OCI-M2 (cell line): ENCODE data around the gene FGD3.

Experiments used
- DNase-seq: peaks from one replicate; lab custom pipeline; 2025; ENCODE audit not compliant: unreplicated experiment; lab: John Stamatoyannopoulos, UW

Gene FGD3

DNA sequence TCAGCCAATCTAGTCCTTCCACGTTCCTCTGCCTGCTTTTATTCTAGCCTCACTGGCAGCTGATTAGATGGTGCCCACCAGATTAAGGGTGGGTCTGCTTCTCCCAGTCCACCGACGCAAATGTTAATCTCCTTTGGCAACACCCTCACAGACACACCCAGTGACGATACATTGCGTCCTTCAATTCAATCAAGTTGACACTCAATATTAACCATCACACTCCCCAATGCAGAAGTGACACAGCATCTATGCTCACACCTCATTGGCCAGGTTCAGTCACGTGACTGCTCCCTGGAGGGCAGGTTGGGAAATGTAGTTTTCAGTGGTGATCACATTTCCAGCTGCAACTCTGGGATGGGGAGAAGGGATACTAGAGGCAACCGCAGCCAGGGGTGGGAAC, 124.1 kb downstream of the FGD3 start:
- DNase-seq = no peak

DNA sequence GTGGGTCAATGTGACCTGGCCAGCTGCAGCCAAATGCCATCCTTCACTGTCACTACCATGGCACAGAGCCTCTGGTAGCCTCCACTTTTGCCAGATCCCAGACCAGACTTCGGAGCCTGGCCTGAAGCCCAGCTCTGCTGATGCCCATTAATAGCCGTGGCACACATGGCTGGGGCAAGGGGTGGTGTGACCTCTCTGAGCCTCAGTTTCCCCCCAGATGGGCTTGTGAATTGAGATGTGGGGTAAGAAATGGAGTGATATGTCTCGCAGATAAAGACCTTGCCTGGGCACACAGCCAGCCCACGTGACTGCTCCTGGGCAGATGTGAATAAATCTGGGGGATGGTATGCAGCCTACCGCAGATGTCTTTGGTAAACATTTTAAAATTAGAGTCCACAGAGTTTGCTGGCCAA, 125.1 kb downstream of the FGD3 start:
- no peak for DNase-seq

DNA sequence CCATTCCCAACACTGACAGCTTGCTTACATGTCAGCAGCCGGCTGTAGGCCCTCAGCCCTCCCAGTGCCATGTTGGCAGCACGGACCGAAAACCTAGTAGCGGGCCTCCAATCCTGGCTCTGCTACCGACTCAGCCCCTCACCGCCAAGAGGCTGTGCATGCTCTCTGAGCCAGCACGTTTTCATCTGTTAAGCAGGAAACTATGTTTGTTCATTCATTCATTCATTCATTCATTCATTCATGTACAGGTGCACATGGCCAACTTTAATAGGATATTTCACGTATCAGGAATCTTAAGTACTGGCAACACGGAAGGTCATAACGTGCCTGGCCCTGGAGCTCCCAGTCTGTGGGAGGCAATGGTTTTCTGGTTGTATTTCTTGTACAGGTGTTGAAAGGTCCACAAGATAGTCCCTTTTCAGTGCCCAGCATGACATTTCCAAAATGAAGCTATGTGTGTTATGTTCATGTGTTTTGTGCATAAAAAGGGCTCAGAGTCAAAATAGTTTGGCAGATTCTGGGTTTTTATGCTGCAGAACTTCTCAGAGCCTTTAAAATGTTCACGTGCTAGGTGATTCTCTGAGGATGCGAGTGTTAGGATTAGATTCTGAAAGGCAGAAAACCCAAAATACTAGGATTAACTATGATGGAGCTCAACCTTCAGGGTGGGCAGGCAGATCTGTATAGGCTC, 128.9 kb downstream of the FGD3 start:
- no peak for DNase-seq

DNA sequence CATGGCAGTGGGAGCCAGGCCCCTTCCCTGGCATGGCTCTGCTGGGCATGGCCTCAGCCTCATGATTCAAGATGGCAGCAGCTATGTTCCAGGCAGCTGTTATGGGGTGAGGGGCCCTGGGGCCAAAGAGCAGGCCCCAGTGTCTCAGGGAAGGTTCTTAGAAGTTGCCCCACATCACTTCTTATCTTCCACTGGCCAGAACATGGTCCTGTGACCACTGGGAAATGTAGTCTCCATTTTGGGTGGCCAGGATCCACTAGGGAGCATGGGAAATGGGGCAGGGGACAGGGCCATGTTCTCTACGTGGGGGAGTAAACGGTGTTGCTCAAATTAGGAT, 129.4 kb downstream of the FGD3 start:
- no peak for DNase-seq

DNA sequence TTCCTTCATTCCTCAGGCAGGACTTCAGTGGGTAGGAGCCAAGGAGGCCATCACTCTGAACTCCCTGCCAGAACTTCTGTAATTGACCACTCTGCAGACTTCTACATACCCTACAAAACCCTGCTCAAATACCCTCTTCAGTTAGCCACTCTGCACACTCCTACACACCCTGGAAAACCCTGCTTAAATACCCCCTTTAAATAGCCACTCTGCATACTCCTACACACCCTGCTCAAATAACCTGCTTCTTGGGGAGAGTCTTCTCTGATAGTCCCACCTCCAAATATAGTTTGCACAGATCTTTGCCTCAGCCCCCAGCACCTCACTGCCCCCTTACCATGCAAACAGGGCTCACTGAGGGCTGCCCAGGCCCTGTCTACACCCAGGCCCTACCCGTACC, 130.0 kb downstream of the FGD3 start:
- no peak for DNase-seq

DNA sequence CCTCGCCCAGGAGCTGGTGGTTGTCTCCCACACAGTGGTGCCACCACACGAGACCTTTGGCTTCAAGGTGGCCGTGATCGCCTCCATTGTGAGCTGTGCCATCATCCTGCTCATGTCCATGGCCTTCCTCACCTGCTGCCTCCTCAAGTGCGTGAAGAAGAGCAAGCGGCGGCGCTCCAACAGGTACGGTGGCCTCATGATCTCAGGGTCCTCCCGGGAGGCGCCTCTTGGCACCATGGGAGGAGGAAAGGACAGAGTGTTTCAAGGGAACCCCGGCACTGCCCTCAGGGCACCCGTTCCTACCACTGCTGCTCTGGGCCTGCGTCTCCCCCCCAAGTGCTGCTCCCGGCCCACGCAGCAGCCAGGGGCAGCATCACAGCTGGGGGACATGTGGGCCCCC, 130.5 kb downstream of the FGD3 start:
- DNase-seq = no peak

DNA sequence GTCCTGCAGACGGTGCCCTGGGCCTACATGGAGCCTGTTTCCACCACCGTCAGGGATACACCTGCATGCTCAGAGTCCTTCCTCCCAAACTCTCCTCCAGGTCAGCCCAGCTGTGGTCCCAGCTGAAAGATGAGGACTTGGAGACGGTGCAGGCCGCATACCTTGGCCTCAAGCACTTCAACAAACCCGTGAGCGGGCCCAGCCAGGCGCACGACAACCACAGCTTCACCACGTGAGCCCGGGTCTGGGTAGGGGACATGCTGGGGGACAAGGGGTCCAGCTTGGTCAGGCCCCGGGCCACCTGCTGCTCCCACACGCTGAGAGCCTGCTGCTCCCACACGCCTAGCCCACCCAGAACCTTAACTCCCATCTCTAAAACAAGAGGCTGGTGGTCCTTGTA, 132.0 kb downstream of the FGD3 start:
- DNase-seq = no peak

DNA sequence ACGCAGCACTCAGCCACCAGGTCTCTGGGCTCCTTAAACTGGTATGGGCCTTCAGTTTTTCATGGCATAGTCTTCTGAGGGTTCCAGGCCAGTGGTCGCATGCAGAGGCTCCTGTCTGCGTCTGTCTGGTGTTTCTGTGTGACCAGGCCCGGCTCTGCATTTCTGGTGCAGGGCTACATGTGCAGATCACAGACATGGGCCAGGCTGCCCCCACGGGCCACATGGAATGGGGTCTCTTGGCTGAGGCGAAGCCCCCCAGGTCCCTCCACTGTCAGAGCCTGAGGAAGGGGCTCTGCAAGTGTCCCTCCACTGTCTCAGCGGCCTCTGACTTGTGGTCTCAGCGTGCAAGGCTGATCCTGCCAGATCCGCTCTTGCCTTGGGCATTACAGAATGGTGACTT, 133.1 kb downstream of the FGD3 start:
- DNase-seq = no peak

DNA sequence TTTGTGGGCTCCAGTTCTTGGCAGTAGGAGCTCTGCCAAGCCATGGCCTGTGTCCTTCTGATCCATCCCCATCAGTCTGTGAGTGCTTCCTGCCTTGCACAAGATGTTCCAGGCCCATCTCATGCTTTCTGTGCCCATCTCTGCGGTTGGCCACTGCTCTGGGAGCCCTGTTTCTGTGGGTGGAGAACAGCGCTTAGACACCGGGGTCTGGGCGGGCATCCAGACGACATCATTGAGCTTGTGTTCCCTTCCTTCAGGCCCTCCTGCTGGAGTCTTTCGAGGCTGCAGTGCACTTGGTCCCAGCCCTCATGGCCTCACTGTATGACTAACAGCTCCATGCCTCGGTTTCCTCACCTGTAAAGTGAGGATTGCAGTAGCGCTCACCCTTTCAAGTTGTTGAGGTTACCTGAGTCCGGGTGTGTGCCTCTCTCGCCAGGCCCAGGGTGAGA, 133.8 kb downstream of the FGD3 start:
- no peak for DNase-seq

DNA sequence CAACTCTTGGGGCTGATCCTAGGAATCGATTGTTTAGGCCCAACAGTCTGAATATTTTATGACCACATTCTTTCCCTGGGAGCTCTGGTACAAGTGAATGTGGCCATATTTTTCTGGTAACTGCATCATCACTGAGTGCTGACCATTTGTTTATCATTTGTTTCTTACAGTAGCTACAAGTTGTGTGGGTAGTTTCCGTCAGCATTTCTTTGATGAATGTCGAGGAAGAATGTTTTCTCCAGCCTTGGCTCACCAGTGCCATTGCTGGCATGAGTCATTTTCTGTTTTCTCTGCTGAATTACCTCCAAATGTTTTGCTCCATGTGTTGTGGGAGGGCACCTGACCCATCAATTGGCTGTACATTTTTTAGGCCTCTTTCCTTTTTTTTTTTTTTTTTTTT, 134.6 kb downstream of the FGD3 start:
- no peak for DNase-seq

DNA sequence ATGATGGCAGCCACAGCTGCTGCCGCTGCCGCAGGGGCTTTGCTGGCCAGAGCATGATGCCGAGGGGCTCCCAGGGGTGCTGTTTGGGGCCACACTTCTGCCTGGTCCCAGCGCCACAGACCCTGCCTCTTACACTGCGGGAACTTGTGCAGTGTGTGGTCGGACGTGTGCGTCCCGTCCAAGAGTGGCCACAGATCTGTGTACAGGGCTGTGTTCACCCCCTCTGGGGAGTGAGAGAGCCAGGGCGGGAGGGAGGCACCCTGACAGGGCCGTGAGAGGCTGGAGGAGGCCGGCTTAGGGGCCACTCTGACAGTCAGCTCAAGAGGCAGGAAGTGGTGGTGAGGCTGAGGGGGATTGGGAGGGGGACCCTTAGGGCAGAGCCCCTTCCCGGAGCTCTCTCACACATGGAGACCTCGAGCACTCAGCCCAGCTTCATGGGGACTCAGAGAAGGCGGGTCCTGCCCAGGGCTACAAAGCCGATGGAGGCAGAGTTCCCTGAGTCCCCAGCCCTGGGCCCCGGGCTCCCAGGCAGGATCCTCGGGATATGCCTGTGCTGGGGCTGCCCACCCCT, 135.6 kb downstream of the FGD3 start:
- no peak for DNase-seq

DNA sequence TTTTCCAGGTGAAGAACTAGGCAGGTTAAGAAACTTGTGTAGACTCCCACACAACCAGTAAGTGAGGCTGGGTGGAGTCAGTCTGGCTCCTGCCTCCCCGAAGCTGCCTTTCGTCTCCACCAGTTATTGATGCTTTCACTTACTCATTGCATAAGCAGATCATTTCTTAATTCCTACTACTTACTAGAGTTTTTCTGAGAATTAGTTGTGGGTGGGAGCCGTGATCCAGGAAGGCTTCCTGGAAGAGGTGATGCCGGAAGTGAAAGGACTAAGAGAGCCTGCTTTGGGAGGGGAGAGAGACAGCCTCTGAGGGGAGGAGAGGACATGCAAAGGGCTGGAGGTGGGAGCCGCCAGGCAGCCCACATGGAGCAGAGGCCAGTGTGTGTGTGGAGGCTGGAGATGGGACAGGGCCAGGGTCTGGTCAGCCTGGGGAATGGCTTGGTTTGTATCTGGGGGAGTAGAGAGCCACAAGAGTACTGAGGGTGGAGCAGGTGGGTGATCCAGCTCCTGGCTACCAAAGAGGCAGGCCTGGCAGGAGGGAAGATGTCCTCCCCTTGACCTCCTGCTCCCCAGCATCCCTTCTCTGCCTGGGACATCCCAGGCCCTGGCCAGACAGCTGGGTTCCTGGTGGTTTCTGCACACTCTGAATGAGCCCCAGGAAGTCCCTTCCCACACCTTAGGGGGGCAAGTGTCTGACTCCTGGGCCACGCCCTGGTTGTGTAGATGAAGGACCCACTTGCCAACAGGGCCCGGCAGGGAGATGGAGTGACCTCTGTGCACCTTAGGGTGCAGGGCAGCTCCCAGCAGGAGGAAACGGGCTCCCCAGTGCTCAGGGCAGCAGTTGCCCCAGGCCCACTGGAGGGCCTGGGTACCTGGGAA, 136.5 kb downstream of the FGD3 start:
- no peak for DNase-seq

DNA sequence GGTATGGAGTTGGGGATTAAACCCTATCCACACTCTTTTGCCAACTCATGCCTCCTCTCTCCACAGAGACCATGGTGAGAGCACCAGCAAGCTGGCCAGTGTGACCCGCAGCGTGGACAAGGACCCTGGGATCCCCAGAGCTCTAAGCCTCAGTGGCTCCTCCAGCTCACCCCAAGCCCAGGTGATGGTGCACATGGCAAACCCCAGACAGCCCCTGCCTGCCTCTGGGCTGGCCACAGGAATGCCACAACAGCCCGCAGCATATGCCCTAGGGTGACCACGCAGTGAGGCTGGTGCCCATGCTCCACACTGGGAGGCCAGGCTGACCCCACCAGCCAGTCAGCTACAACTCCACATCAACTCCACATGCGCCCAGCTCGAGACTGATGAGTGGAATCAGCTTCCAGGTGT, 137.2 kb downstream of the FGD3 start:
- no peak for DNase-seq

DNA sequence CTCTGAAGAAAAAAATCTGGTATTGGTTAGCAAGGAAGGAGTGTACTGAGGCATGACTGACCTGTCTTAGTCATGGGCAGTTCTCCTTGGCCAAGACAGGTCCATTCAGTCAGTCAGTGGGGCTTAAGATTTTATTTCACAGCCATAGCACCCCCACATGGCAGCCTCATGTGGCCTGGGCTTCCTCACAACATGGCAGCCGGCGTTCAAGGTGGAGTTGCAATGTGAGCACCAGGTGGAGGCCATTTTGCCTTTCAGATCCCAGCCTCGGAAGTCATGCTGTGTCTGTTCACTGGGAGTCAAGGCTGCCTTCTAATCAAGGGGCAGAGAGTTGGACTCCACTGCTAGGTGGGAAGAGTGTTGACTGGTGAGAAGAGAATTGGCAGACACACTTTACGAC, 138.4 kb downstream of the FGD3 start:
- DNase-seq = no peak
